Measurements from ENCODE around the gene LNX1.

LNX1 gene

DNA sequence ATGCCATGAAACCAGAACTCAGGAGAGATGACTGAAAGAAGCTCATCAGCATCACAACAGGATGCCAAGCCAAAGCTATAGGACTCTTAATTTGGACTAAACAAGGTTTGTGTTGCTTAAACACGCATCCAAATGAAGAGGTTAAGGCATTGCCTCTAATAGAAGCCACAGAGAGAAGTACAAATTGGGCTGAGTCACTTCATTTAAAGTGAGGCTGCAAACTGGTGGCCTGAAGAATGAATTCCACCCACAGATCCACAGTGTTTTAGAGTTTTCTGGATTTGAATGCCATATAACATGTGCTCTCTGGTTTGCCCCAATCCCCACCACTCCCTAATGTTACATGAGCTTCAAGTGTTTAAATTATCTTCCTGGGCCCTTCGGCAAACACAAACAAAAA is 110.4 kb downstream of the LNX1 start:
- ATAC-seq, result no peak
- no peak for TF ChIP-seq ISL1 (CRISPR knock-in tag; IDR thresholded peaks at IDR 0.05)
- TF ChIP-seq OSR1 (CRISPR knock-in tag; IDR thresholded peaks at IDR 0.05), result no peak
- TF ChIP-seq TOX (CRISPR knock-in tag; IDR thresholded peaks at IDR 0.05; ENCODE audit: borderline replicate concordance), result no peak
- no peak for TF ChIP-seq SNAI2 (CRISPR knock-in tag; IDR thresholded peaks at IDR 0.05)
- TF ChIP-seq, protein P1, sequence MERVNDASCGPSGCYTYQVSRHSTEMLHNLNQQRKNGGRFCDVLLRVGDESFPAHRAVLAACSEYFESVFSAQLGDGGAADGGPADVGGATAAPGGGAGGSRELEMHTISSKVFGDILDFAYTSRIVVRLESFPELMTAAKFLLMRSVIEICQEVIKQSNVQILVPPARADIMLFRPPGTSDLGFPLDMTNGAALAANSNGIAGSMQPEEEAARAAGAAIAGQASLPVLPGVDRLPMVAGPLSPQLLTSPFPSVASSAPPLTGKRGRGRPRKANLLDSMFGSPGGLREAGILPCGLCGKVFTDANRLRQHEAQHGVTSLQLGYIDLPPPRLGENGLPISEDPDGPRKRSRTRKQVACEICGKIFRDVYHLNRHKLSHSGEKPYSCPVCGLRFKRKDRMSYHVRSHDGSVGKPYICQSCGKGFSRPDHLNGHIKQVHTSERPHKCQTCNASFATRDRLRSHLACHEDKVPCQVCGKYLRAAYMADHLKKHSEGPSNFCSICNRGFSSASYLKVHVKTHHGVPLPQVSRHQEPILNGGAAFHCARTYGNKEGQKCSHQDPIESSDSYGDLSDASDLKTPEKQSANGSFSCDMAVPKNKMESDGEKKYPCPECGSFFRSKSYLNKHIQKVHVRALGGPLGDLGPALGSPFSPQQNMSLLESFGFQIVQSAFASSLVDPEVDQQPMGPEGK (CRISPR knock-in tag; IDR thresholded peaks at IDR 0.05; ENCODE audit: borderline replicate concordance), result no peak
- no peak for TF ChIP-seq ZNF8 (CRISPR knock-in tag; IDR thresholded peaks at IDR 0.05)
- TF ChIP-seq BACH2 (CRISPR knock-in tag; IDR thresholded peaks at IDR 0.05; ENCODE audit: borderline replicate concordance), result no peak

DNA sequence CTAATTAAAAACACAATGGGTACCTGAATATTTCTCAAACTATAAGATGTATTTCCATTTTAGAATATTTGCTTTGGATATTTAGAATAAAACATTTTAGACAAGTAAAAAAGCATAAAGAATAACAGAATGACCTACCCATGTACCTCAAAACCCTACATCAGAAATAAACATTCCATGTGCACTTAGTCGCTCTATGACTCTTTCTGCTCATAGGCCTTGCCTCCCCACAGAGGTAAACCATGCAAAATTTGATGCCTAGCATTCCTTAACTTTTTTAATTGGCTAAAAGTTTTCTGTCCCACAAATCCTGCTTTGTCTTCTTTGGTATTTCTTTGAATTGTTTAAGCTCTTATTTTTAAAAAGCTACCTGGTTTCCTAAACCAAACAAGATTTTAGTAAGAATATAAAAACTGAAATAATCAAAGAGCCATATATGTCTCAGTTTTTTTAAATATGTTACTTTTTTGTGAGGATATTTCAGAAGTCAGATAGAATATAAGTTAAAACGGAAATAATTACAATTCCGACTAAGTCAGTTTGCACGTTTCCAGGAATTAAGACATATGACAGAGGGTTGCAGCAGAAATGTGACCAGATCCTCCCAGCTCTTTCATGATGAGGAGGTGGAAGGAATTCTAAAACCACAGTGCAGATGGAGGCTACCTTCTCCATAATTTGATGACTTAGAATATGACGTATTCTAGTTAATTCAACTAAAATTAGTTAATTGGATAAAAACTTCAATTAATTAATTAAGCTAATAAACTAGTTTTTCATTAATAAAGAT is 111.4 kb downstream of the LNX1 start:
- TF ChIP-seq, protein P1 (CRISPR knock-in tag; IDR thresholded peaks at IDR 0.05; ENCODE audit: borderline replicate concordance), result no peak
- TF ChIP-seq, protein P2, sequence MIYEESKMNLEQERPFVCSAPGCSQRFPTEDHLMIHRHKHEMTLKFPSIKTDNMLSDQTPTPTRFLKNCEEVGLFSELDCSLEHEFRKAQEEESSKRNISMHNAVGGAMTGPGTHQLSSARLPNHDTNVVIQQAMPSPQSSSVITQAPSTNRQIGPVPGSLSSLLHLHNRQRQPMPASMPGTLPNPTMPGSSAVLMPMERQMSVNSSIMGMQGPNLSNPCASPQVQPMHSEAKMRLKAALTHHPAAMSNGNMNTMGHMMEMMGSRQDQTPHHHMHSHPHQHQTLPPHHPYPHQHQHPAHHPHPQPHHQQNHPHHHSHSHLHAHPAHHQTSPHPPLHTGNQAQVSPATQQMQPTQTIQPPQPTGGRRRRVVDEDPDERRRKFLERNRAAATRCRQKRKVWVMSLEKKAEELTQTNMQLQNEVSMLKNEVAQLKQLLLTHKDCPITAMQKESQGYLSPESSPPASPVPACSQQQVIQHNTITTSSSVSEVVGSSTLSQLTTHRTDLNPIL (CRISPR knock-in tag; IDR thresholded peaks at IDR 0.05; ENCODE audit: low read depth), result no peak
- no peak for TF ChIP-seq PPARA (CRISPR knock-in tag; IDR thresholded peaks at IDR 0.05; ENCODE audit: borderline replicate concordance)
- no peak for TF ChIP-seq ZFP3 (CRISPR knock-in tag; IDR thresholded peaks at IDR 0.05)
- no peak for TF ChIP-seq ZFP30 (CRISPR knock-in tag; IDR thresholded peaks at IDR 0.05)
- no peak for TF ChIP-seq ISL1 (CRISPR knock-in tag; IDR thresholded peaks at IDR 0.05)
- TF ChIP-seq, protein P3, sequence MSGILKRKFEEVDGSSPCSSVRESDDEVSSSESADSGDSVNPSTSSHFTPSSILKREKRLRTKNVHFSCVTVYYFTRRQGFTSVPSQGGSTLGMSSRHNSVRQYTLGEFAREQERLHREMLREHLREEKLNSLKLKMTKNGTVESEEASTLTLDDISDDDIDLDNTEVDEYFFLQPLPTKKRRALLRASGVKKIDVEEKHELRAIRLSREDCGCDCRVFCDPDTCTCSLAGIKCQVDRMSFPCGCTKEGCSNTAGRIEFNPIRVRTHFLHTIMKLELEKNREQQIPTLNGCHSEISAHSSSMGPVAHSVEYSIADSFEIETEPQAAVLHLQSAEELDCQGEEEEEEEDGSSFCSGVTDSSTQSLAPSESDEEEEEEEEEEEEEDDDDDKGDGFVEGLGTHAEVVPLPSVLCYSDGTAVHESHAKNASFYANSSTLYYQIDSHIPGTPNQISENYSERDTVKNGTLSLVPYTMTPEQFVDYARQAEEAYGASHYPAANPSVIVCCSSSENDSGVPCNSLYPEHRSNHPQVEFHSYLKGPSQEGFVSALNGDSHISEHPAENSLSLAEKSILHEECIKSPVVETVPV (CRISPR knock-in tag; IDR thresholded peaks at IDR 0.05), result no peak
- no peak for TF ChIP-seq TOX (CRISPR knock-in tag; IDR thresholded peaks at IDR 0.05; ENCODE audit: borderline replicate concordance)
- TF ChIP-seq ZNF8 (CRISPR knock-in tag; IDR thresholded peaks at IDR 0.05), result no peak
- TF ChIP-seq OSR1 (CRISPR knock-in tag; IDR thresholded peaks at IDR 0.05), result no peak
- TF ChIP-seq ZC3H10 (CRISPR knock-in tag; IDR thresholded peaks at IDR 0.05), result no peak
- TF ChIP-seq BACH2 (CRISPR knock-in tag; IDR thresholded peaks at IDR 0.05; ENCODE audit: borderline replicate concordance), result no peak
- no peak for TF ChIP-seq SNAI2 (CRISPR knock-in tag; IDR thresholded peaks at IDR 0.05)
- TF ChIP-seq CSDC2 (CRISPR knock-in tag; IDR thresholded peaks at IDR 0.05), result no peak
- TF ChIP-seq, protein P4, sequence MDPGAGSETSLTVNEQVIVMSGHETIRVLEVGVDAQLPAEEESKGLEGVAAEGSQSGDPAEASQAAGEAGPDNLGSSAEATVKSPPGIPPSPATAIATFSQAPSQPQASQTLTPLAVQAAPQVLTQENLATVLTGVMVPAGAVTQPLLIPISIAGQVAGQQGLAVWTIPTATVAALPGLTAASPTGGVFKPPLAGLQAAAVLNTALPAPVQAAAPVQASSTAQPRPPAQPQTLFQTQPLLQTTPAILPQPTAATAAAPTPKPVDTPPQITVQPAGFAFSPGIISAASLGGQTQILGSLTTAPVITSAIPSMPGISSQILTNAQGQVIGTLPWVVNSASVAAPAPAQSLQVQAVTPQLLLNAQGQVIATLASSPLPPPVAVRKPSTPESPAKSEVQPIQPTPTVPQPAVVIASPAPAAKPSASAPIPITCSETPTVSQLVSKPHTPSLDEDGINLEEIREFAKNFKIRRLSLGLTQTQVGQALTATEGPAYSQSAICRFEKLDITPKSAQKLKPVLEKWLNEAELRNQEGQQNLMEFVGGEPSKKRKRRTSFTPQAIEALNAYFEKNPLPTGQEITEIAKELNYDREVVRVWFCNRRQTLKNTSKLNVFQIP (CRISPR knock-in tag; IDR thresholded peaks at IDR 0.05; ENCODE audit: borderline replicate concordance, low read depth), result no peak
- no peak for TF ChIP-seq ZNF565 (CRISPR knock-in tag; conservative IDR thresholded peaks at IDR 0.05; ENCODE audit: low read depth)
- ATAC-seq, result peak; percentile 32; the same call in 1 of the 3 replicates

DNA sequence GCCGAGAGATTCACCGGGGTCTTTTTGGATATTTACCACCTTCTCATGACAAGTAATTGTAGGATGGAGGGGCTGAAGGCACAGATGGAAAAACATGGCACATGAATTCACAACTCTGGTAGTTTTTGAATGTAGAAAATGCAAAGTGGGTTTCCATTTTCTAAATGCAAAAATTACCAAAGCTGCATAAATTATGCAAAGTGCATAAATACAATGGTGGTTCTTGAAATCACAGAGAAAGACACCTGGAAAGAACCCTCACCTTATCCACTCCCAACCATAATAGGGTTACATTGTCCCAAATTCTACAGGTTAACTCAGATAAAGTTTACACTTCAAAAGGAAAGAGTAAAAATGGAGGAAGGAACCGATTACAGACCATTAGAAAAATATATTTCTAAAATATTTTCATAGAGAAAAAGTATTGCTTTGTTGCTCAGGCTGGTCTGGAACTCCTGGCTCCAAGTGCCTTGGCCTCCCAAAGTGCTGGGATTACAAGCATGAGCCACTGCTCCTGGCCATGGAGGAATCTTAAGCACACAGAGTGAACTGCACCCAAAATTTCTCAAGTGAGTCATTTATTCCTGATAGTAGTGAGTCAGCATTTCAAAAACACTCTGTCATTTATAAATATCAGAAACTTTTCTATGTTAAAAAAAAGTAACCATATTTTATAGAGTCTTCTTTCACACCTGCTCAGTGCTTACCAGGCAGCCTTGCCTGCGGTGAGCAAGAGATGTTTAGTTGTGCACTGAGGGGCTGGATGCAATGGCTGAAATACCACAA is 112.4 kb downstream of the LNX1 start:
- peak; percentile 36 for ATAC-seq
- no peak for TF ChIP-seq ZFP3 (CRISPR knock-in tag; IDR thresholded peaks at IDR 0.05)
- TF ChIP-seq TOX (CRISPR knock-in tag; IDR thresholded peaks at IDR 0.05; ENCODE audit: borderline replicate concordance), result no peak
- TF ChIP-seq, protein P2 (CRISPR knock-in tag; IDR thresholded peaks at IDR 0.05; ENCODE audit: low read depth), result no peak
- TF ChIP-seq ZNF8 (CRISPR knock-in tag; IDR thresholded peaks at IDR 0.05), result no peak
- TF ChIP-seq ESRRG (CRISPR knock-in tag; IDR thresholded peaks at IDR 0.05), result no peak
- TF ChIP-seq, protein P4 (CRISPR knock-in tag; IDR thresholded peaks at IDR 0.05; ENCODE audit: borderline replicate concordance, low read depth), result no peak
- no peak for TF ChIP-seq PPARA (CRISPR knock-in tag; IDR thresholded peaks at IDR 0.05; ENCODE audit: borderline replicate concordance)
- no peak for TF ChIP-seq ZFP30 (CRISPR knock-in tag; IDR thresholded peaks at IDR 0.05)
- TF ChIP-seq GLIS3 (CRISPR knock-in tag; IDR thresholded peaks at IDR 0.05), result no peak
- TF ChIP-seq ISL1 (CRISPR knock-in tag; IDR thresholded peaks at IDR 0.05), result no peak
- TF ChIP-seq ZNF565 (CRISPR knock-in tag; conservative IDR thresholded peaks at IDR 0.05; ENCODE audit: low read depth), result no peak
